Measurements from ENCODE around the gene PCGF6.

GRCh38 chr10:103262229-103262628 lies 88.7 kb downstream of the PCGF6 start:
- TF ChIP-seq ZNF121 (tag by site-specific recombination; IDR thresholded peaks at IDR 0.05) (no peak), ZFP41 (tag by site-specific recombination; IDR thresholded peaks at IDR 0.05; ENCODE audit: borderline replicate concordance) (no peak), ZNF560 (tag by site-specific recombination; IDR thresholded peaks at IDR 0.05; ENCODE audit: borderline replicate concordance) (no peak)
